Liver (tissue), 9 donors: ENCODE results near the gene PDE3B. TPM values are rescaled to one million over a fixed set of nuclear protein-coding genes. Genes with fewer than 3 reads are reported as not detected.

Experiments used
- DNase-seq: peaks from one replicate; pipeline ENCODE4 v3.0.0-alpha.2; 2017; ENCODE audit warnings: low spot score
- H3K27ac ChIP-seq, 2 donors: one replicate each; pipeline ENCODE4 v1.7.0; 2013; ENCODE audit warnings: inconsistent platforms in 2 of 2, low read length in 2 of 2, control low read depth in 1 of 2, low read depth in 1 of 2, mild to moderate bottlenecking in 1 of 2
- H3K27me3 ChIP-seq, 4 donors: one replicate each; pipeline versions ENCODE4 v1.6.1 to v1.7.0; 2013; ENCODE audit warnings: low read length in 3 of 4, inconsistent platforms in 1 of 4, mild to moderate bottlenecking in 1 of 4, moderate library complexity in 1 of 4; ENCODE audit not compliant: control insufficient read depth in 4 of 4, insufficient read depth in 4 of 4
- H3K36me3 ChIP-seq, 4 donors: one replicate each; pipeline versions ENCODE4 v1.6.1 to v1.7.0; 2013; ENCODE audit warnings: low read length in 3 of 4, mild to moderate bottlenecking in 3 of 4, low read depth in 1 of 4, moderate library complexity in 1 of 4; ENCODE audit not compliant: control insufficient read depth in 4 of 4, insufficient read depth in 3 of 4
- H3K4me1 ChIP-seq, 4 donors: one replicate each; pipeline versions ENCODE4 v1.6.1 to v1.7.0; 2013; ENCODE audit warnings: low read length in 3 of 4, mild to moderate bottlenecking in 3 of 4, moderate library complexity in 1 of 4; ENCODE audit not compliant: control insufficient read depth in 4 of 4, insufficient read depth in 4 of 4
- H3K4me3 ChIP-seq, 3 donors: one replicate each; pipeline versions ENCODE4 v1.6.1 to v1.7.0; 2013; ENCODE audit warnings: low read length in 3 of 3, control low read depth in 1 of 3, low read depth in 1 of 3, mild to moderate bottlenecking in 1 of 3
- H3K9ac ChIP-seq, 2 donors: one replicate each; pipeline ENCODE4 v1.7.0; 2013; ENCODE audit warnings: low read length in 2 of 2, mild to moderate bottlenecking in 2 of 2, moderate library complexity in 2 of 2, control low read depth in 1 of 2, low read depth in 1 of 2
- H3K9me3 ChIP-seq, 4 donors: one replicate each; pipeline versions ENCODE4 v1.6.1 to v1.7.0; 2013; ENCODE audit warnings: low read length in 3 of 4; ENCODE audit not compliant: control insufficient read depth in 4 of 4
- EGR1 ChIP-seq, 2 donors: IDR thresholded peaks; 2 replicates each; pipeline ENCODE4 v1.6.1; 2016 to 2018; ENCODE audit warnings: antibody characterized with exemption in 2 of 2, low read depth in 2 of 2
- FOXA1 ChIP-seq: IDR thresholded peaks from 2 replicates; pipeline ENCODE4 v1.6.1; 2016; ENCODE audit warnings: antibody characterized with exemption
- FOXA2 ChIP-seq: IDR thresholded peaks from 2 replicates; pipeline ENCODE4 v1.6.1; 2016; ENCODE audit warnings: antibody characterized with exemption
- GABPA ChIP-seq, 2 donors: IDR thresholded peaks in 1 of 2; conservative IDR thresholded peaks in 1 of 2; 2 replicates each; pipeline ENCODE4 v1.6.1; 2016; ENCODE audit warnings: antibody characterized with exemption in 2 of 2, mild to moderate bottlenecking in 1 of 2, moderate library complexity in 1 of 2
- HNF4G ChIP-seq: IDR thresholded peaks from 2 replicates; pipeline ENCODE4 v1.6.1; 2016; ENCODE audit warnings: antibody characterized with exemption
- JUND ChIP-seq, 2 donors: IDR thresholded peaks; 2 replicates each; pipeline ENCODE4 v1.6.1; 2016; ENCODE audit warnings: antibody characterized with exemption in 2 of 2
- NR2F2 ChIP-seq: IDR thresholded peaks from 2 replicates; pipeline ENCODE4 v1.6.1; 2016; ENCODE audit warnings: antibody characterized with exemption
- RAD21 ChIP-seq, 2 donors: IDR thresholded peaks; 2 replicates each; pipeline ENCODE4 v1.6.1; 2016; ENCODE audit warnings: antibody characterized with exemption in 2 of 2, mild to moderate bottlenecking in 2 of 2
- RXRA ChIP-seq, 2 donors: IDR thresholded peaks; 2 replicates each; pipeline ENCODE4 v1.6.1; 2017 to 2018; ENCODE audit warnings: antibody characterized with exemption in 2 of 2, mild to moderate bottlenecking in 1 of 2
- SP1 ChIP-seq: IDR thresholded peaks from 2 replicates; pipeline ENCODE4 v1.6.1; 2018; ENCODE audit warnings: antibody characterized with exemption, mild to moderate bottlenecking
- TAF1 ChIP-seq: conservative IDR thresholded peaks from 2 replicates; pipeline ENCODE4 v1.6.1; 2016; ENCODE audit warnings: antibody characterized with exemption, mild to moderate bottlenecking
- YY1 ChIP-seq: IDR thresholded peaks from 2 replicates; pipeline ENCODE4 v1.6.1; 2016; ENCODE audit warnings: antibody characterized with exemption, mild to moderate bottlenecking
- WGBS: extraction: QIAGEN DNeasy Blood & Tissue Kit; methylation state at CpG from one replicate; pipeline ENCODE4 v1.1.7; 2013; 5-methylcytosine and 5-hydroxymethylcytosine counted together
- polyA plus RNA-seq, 2 donors: library from polyadenylated mRNA; stranded (reverse) in 1 of 2; unstranded in 1 of 2; fragments of 200-250 nt in 1 of 2; fragments of >200 nt in 1 of 2; fragmentation: Nextera tagmentation in 1 of 2; extraction: Ambion mirVana in 1 of 2; gene quantifications; one replicate each; pipeline versions ENCODE4 v1.2.1 to v1.2.3, GENCODE V29; 2013 to 2015
- total RNA-seq, 2 donors: library from RNA; depleted of rRNA; stranded (reverse); fragments of >200 nt; gene quantifications; one replicate each; pipeline ENCODE4 v1.2.3, GENCODE V29; 2014
- TF ChIP-seq, protein P1 (sequence below): IDR thresholded peaks from 2 replicates; pipeline ENCODE4 v1.6.1; 2016; ENCODE audit warnings: antibody characterized with exemption, mild to moderate bottlenecking
- TF ChIP-seq, protein P2 (sequence below): fragments of 150-350 bp; IDR thresholded peaks from 2 replicates; pipeline ENCODE4 v1.5.1; 2017; ENCODE audit warnings: improper control_type of control experiment, low read depth, low read length; ENCODE audit not compliant: missing input control
- TF ChIP-seq, protein P3 (sequence below): IDR thresholded peaks from 2 replicates; pipeline ENCODE4 v1.6.1; 2016; ENCODE audit warnings: antibody characterized with exemption
- TF ChIP-seq, protein P4 (sequence below): IDR thresholded peaks from 2 replicates; pipeline ENCODE4 v1.6.1; 2016; ENCODE audit warnings: antibody characterized with exemption
- donor health status: healthy.
- donor health status: healthy.
- donor health status: healthy.
- donor health status: healthy.
- donor health status: healthy.

PDE3B gene
- total and polyA plus RNA-seq, 4 donors: 11.3 to 43.1 (median 21.7) TPM

DNA sequence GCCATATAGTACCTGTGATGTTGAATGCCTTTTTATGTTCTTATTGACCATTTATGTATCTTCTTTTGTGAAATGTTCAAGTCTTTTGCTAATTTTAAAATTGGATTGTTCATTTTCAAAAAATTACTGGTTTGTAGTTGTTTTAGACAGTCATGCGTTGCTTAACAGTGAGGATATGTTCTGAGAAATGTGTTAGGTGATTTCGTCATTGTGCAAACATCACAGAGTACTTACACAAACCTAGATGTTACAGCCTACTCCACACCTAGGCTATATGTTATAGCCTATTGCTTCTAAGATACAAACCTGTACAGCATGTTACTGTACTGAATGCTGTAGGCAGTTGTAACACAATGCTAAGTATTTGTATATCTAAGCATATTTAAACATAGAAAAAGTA, 32.5 kb downstream of the PDE3B start (continued):
- TF ChIP-seq, protein P1, sequence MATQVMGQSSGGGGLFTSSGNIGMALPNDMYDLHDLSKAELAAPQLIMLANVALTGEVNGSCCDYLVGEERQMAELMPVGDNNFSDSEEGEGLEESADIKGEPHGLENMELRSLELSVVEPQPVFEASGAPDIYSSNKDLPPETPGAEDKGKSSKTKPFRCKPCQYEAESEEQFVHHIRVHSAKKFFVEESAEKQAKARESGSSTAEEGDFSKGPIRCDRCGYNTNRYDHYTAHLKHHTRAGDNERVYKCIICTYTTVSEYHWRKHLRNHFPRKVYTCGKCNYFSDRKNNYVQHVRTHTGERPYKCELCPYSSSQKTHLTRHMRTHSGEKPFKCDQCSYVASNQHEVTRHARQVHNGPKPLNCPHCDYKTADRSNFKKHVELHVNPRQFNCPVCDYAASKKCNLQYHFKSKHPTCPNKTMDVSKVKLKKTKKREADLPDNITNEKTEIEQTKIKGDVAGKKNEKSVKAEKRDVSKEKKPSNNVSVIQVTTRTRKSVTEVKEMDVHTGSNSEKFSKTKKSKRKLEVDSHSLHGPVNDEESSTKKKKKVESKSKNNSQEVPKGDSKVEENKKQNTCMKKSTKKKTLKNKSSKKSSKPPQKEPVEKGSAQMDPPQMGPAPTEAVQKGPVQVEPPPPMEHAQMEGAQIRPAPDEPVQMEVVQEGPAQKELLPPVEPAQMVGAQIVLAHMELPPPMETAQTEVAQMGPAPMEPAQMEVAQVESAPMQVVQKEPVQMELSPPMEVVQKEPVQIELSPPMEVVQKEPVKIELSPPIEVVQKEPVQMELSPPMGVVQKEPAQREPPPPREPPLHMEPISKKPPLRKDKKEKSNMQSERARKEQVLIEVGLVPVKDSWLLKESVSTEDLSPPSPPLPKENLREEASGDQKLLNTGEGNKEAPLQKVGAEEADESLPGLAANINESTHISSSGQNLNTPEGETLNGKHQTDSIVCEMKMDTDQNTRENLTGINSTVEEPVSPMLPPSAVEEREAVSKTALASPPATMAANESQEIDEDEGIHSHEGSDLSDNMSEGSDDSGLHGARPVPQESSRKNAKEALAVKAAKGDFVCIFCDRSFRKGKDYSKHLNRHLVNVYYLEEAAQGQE: no peak
- TF ChIP-seq GABPA (IDR thresholded peaks at IDR 0.05 in 1 of 2, conservative IDR thresholded peaks at IDR 0.05 in 1 of 2) (no peak), RXRA (IDR thresholded peaks at IDR 0.05) (no peak), FOXA2 (peak; percentile 35), YY1 (no peak), RAD21 (IDR thresholded peaks at IDR 0.05) (no peak), EGR1 (IDR thresholded peaks at IDR 0.05; ENCODE audit: low read depth in 2 of 2) (no peak)

DNA sequence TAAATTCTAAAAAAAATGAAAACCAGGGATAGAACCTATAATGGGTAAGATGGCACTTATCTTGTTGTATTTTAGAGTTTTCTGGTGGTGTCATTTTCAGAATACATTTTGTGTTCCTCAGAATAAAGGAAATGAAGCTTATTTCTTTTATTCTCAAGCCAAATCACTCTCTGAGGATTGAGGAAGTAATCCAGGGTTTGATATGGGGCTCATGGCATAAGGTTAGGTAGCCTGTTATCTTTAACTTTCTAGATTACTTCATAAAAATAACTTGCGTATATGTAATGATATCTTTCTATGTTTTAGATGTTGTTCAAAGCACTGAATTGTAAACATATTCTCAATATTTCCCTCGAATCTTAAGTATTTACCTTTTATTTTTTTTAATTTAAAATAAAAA, 33.5 kb downstream of the PDE3B start:
- Histone ChIP-seq H3K27me3 (no peaks in the 10 kb centered on the region), H3K9me3 (no peaks in the 10 kb centered on the region), H3K9ac (no peak overlapping the region), H3K36me3 (peaks cover 0 to 3% (median 0%) of the 10 kb centered on the region in 4 donors), H3K27ac (no peak overlapping the region), H3K4me3 (no peak overlapping the region), H3K4me1 (peaks cover 0 to 4% (median under 1%) of the 10 kb centered on the region in 4 donors)
- DNase-seq: no peak
- TF ChIP-seq, protein P2, sequence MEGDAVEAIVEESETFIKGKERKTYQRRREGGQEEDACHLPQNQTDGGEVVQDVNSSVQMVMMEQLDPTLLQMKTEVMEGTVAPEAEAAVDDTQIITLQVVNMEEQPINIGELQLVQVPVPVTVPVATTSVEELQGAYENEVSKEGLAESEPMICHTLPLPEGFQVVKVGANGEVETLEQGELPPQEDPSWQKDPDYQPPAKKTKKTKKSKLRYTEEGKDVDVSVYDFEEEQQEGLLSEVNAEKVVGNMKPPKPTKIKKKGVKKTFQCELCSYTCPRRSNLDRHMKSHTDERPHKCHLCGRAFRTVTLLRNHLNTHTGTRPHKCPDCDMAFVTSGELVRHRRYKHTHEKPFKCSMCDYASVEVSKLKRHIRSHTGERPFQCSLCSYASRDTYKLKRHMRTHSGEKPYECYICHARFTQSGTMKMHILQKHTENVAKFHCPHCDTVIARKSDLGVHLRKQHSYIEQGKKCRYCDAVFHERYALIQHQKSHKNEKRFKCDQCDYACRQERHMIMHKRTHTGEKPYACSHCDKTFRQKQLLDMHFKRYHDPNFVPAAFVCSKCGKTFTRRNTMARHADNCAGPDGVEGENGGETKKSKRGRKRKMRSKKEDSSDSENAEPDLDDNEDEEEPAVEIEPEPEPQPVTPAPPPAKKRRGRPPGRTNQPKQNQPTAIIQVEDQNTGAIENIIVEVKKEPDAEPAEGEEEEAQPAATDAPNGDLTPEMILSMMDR: no peak
- TF ChIP-seq YY1: no peak
- TF ChIP-seq, protein P3, sequence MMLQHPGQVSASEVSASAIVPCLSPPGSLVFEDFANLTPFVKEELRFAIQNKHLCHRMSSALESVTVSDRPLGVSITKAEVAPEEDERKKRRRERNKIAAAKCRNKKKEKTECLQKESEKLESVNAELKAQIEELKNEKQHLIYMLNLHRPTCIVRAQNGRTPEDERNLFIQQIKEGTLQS: no peak
- TF ChIP-seq, protein P4, sequence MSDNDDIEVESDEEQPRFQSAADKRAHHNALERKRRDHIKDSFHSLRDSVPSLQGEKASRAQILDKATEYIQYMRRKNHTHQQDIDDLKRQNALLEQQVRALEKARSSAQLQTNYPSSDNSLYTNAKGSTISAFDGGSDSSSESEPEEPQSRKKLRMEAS: no peak
- TF ChIP-seq SP1: no peak
- TF ChIP-seq HNF4G: no peak
- no peak for TF ChIP-seq RXRA (IDR thresholded peaks at IDR 0.05)
- TF ChIP-seq FOXA1: no peak
- TF ChIP-seq NR2F2: no peak
- no peak for TF ChIP-seq GABPA (IDR thresholded peaks at IDR 0.05 in 1 of 2, conservative IDR thresholded peaks at IDR 0.05 in 1 of 2)
- no peak for TF ChIP-seq TAF1
- TF ChIP-seq EGR1 (IDR thresholded peaks at IDR 0.05; ENCODE audit: low read depth in 2 of 2): no peak
- WGBS: 82% methylated on average over 2 of the region's 2 CpGs

DNA sequence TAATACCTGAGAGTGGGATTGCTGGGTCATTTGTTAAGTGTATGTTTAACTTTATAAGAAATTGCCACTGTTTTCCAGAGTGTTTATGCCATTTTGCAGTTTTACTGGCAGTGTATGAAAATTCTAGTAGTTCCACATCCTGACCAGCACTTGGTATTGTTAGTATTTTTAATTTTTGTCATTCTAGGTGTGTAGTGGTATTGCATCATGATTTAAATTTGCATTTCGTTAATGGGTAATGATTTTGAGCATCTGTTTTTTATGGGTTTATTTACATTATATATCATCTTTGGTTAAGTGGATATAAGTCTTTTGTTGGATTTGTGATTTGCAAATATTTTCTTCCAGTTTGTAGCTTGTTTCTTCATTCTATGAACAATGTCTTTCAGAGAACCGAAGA, 34.7 kb downstream of the PDE3B start:
- no peak for DNase-seq
- no peaks in the 10 kb centered on the region for H3K27me3 ChIP-seq
- H3K9ac ChIP-seq: no peak overlapping the region
- peaks cover 0 to 3% (median 0%) of the 10 kb centered on the region in 4 donors for H3K36me3 ChIP-seq
- H3K27ac ChIP-seq: no peak overlapping the region
- WGBS: 98% methylated on average over 2 of the region's 2 CpGs
- H3K9me3 ChIP-seq: no peaks in the 10 kb centered on the region
- H3K4me1 ChIP-seq: peaks cover 0 to 4% (median under 1%) of the 10 kb centered on the region in 4 donors
- no peak overlapping the region for H3K4me3 ChIP-seq
- TF ChIP-seq HNF4G (no peak), NR2F2 (no peak), EGR1 (IDR thresholded peaks at IDR 0.05; ENCODE audit: low read depth in 2 of 2) (no peak), RXRA (IDR thresholded peaks at IDR 0.05) (no peak), FOXA1 (no peak), JUND (IDR thresholded peaks at IDR 0.05) (no peak), TAF1 (no peak), SP1 (no peak), YY1 (no peak), RAD21 (IDR thresholded peaks at IDR 0.05) (no peak)
- TF ChIP-seq, protein P1: no peak
- TF ChIP-seq, protein P2: no peak
- TF ChIP-seq, protein P3: no peak
- TF ChIP-seq, protein P4: no peak
